Measurements from ENCODE around the gene TPM4. TPM values are rescaled to one million over a fixed set of nuclear protein-coding genes. Genes with fewer than 3 reads are reported as not detected.

Gene TPM4
- total RNA-seq, 1 donor from 2014 or later, result 619 TPM

- peaks cover 3 to 12% of the 10 kb centered on the region in 2 donors for H3K4me1 ChIP-seq
- no peak for DNase-seq (ENCODE audit: low spot score in 2 of 2)
- TF ChIP-seq CTCF (IDR thresholded peaks at IDR 0.05), result no peak
Observed at GRCh38 chr19:16039081-16039480, 37.2 kb upstream of the TPM4 start.

GRCh38 chr19:16039545-16039944 lies 36.8 kb upstream of the TPM4 start:
- Histone ChIP-seq H3K4me3 (no peak overlapping the region), H3K27ac (no peak overlapping the region), H3K36me3 (no peaks in the 10 kb centered on the region), H3K4me1 (peaks cover 3 to 12% of the 10 kb centered on the region in 2 donors), H3K9me3 (no peaks in the 10 kb centered on the region), H3K27me3 (no peaks in the 10 kb centered on the region)
- intact Hi-C loops (cut with DNase I), result no loop called here
- no peak for TF ChIP-seq CTCF (IDR thresholded peaks at IDR 0.05)
- no peak for DNase-seq (ENCODE audit: low spot score in 2 of 2)

More at GRCh38 chr19:16039081-16039480, 37.2 kb upstream of the TPM4 start:
- Histone ChIP-seq H3K27me3 (no peaks in the 10 kb centered on the region), H3K9me3 (no peaks in the 10 kb centered on the region), H3K27ac (no peak overlapping the region), H3K4me3 (no peak overlapping the region), H3K36me3 (no peaks in the 10 kb centered on the region)
- intact Hi-C loops (cut with DNase I), result no loop called here

GRCh38 chr19:16040642-16041041 lies 35.7 kb upstream of the TPM4 start:
- Histone ChIP-seq H3K27ac (no peak overlapping the region), H3K4me1 (peaks cover 3 to 12% of the 10 kb centered on the region in 2 donors), H3K9me3 (no peaks in the 10 kb centered on the region), H3K36me3 (no peaks in the 10 kb centered on the region), H3K27me3 (no peaks in the 10 kb centered on the region), H3K4me3 (no peak overlapping the region)
- intact Hi-C loops (cut with DNase I), result loop anchor here (1.0 to 2.0 kb wide), 4 partner anchors 26 to 204 kb away; partner anchors contain the start of gene RAB8A
- DNase-seq (ENCODE audit: low spot score in 2 of 2), result no peak
- no peak for TF ChIP-seq CTCF (IDR thresholded peaks at IDR 0.05)

GRCh38 chr19:16041299-16041990 lies 34.9 kb upstream of the TPM4 start:
- Histone ChIP-seq H3K27me3 (no peaks in the 10 kb centered on the region), H3K4me1 (peaks cover 3 to 12% of the 10 kb centered on the region in 2 donors), H3K36me3 (no peaks in the 10 kb centered on the region), H3K9me3 (no peaks in the 10 kb centered on the region), H3K4me3 (peak overlapping the region in 1 of 2 donors; percentile 49), H3K27ac (peak overlapping the region; percentile 55 to 80)
- DNase-seq (ENCODE audit: low spot score in 2 of 2), result peak in 1 of 2 donors; percentile 91
- intact Hi-C loops (cut with DNase I), result loop anchor here (1.0 to 2.0 kb wide), 4 partner anchors 25 to 205 kb away; partner anchors contain the start of gene RAB8A
- TF ChIP-seq CTCF (IDR thresholded peaks at IDR 0.05), result peak; percentile 96 to 99 (median 96)

GRCh38 chr19:16041991-16042386 lies 34.3 kb upstream of the TPM4 start:
- H3K4me3 ChIP-seq, result peak overlapping the region in 1 of 2 donors; percentile 49
- no peak for DNase-seq (ENCODE audit: low spot score in 2 of 2)
- intact Hi-C loops (cut with DNase I), result loop anchor here (1.0 to 2.0 kb wide), 4 partner anchors 25 to 205 kb away; partner anchors contain the start of gene RAB8A
- no peak for TF ChIP-seq CTCF (IDR thresholded peaks at IDR 0.05)
- no peaks in the 10 kb centered on the region for H3K36me3 ChIP-seq
- H3K9me3 ChIP-seq, result no peaks in the 10 kb centered on the region
- peaks cover 3 to 12% of the 10 kb centered on the region in 2 donors for H3K4me1 ChIP-seq
- H3K27ac ChIP-seq, result no peak overlapping the region
- H3K27me3 ChIP-seq, result no peaks in the 10 kb centered on the region
